NCI-H460 (cell line): ENCODE results near the gene UNC93A. TPM values are rescaled to one million over a fixed set of nuclear protein-coding genes. Genes with fewer than 3 reads are reported as not detected.
"Not testable (repeated sequence)": the region's sequence is repeated elsewhere in the genome, so short reads cannot be mapped to it uniquely, and the experiment has no call there.

Source experiments
- DNase-seq: peaks from one replicate; pipeline ENCODE4 v3.0.0-alpha.2; 2016; ENCODE audit warnings: low read depth; ENCODE audit errors: extremely low read depth
- total RNA-seq: library from RNA; depleted of rRNA; stranded (reverse); fragments of >200 nt; shearing (Covaris generic); gene quantifications from 2 replicates; pipeline ENCODE4 v1.2.3, GENCODE V29; 2014

The UNC93A gene
- total RNA-seq, 1 experiment from 2014 or later: not detected

DNA sequence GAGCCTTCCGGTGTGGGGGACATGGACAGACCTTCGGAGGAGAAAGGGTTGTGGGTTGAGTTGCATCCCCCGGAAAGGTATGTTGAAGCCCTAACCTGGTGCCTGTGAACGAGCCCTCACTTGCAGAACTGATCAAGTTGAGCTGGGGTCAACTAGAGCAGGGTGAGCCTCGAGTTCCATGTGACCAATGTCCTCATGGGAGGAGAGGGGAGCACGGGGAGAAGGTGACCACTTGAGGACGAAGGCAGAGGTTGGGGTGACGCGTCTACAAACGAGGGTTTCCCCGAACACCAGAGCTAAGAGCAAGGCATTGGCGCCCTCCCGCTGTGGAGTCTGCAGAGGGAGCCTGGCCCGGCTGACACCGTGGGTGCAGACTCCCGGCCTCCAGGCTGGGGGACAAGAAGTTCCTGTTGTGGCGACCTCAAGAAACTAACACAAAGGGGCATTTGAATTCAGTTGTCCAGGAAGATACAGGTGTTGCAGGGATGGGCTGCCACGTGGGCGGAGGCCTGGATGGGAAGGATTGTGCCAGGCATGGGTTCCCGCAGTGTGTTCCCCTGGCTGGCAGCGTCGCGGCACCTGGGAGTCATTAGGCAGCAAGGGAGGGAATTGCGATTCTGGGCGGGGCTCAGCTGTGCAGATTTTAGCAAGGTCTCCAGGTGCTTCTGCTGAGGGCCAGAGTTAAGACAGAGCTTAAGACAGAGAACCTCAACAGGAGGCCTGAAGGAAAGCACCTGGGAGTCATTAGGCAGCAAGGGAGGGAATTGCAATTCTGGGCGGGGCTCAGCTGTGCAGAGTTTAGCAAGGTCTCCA, 20.4 kb upstream of the UNC93A start:
- no peak for DNase-seq

DNA sequence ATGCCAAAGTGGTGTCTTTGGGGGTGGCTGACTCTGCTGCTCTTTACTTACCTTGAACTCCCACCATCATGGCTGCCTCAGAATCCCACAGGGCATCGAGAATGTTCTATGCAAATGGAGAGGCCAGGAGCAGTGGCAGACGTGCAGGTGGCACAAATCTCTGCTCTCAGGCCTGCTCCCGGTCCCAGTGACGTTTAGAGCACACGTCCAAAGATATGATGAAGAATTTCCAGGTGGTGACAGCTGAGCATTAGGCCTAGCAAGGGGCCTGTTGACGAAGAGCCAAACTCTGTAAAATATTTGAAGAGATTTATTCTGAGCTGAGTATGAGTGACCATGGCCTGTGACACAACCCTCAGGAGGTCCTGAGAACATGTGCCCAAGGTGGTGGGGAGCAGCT, 19.0 kb upstream of the UNC93A start:
- DNase-seq: no peak

DNA sequence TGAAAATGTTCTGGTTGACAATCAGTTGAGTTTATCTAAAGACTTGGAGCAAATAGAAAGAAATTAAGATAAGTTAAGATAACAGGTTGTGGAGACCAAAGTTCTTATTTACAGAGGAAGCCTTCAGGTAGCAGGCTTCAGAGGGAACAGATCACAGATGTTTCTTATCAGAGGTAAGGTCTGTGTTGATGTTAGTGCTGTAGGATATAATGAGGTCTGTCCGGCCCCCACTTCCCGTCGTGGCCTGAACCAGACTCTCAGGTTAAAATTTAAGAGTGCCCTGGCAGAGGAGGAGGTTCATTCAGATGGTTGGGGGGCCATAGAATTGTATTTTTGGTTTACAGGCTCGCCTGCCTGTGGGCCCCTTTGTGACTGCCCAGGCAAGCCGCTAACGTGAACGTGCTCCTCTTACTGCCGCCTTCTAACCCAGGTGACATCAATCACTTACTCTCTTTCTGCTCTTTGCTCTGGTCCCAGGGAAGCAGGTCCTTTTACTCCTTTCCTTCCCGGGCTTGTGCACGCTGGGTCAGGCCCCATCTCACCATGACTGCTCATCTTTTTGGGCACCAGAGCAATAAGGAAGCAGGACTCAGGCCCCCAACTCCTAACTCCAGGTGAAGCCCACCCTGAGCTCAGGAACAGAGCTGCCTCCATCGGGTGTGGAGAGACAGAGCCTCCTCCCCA, 18.3 kb upstream of the UNC93A start:
- DNase-seq: no peak

DNA sequence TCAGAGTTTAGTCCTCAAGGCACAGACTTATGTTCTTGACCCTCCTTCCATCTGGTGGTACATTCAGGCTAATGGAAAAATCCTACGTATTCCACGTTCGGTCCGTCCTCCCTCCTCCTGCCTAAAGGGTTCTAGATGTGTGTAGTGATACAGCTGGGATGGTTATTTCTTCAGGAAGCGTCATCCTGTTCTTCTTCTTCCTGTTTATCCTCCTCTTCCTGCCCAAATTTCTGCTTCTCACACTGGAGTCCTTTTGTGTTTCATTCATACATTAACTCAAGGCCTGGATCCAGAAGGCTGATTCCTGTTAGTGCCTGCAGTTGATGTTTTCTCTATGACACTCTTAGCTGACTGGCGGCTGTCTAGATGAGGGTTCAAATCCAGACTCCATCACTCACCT, 16.8 kb upstream of the UNC93A start:
- DNase-seq: no peak

DNA sequence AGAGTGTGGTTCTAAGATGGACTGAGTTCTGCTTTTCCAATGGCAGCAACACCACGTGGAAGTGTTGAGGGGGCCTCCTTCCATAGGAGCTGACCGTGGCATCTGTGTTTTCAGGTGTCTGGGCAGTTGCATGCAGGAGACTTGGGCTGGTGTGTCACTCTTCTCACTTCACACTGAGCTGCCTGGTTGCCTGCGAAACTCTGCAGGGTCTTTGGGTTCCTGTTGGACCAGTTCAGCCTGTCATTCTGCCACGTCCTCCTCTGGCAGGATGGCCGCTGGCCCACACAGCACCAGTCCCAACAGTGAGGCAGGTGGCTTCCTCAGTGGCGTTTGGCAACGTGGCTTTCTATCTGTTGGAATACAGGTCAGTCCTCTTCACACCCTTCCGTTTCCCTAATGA, 16.1 kb upstream of the UNC93A start:
- DNase-seq: no peak

DNA sequence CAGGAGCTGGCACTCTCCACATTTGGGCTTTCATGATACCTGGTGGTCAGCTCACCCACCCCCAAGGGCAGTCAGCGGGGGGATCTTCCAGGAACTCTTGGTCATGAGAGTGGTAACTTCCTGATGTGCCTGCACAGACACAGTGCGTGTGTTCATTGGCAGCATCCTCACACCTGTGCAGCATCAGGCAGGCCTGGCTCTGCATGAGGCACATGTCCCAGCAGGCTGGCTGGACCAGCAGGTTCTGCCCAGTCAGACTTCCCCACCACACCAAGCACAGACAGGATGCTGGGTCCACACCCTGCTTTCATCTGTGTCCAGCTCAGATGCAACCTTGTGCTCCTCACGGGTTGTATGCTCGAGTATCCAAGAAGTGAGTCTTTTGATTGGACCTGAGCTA, 15.7 kb upstream of the UNC93A start:
- no peak for DNase-seq

DNA sequence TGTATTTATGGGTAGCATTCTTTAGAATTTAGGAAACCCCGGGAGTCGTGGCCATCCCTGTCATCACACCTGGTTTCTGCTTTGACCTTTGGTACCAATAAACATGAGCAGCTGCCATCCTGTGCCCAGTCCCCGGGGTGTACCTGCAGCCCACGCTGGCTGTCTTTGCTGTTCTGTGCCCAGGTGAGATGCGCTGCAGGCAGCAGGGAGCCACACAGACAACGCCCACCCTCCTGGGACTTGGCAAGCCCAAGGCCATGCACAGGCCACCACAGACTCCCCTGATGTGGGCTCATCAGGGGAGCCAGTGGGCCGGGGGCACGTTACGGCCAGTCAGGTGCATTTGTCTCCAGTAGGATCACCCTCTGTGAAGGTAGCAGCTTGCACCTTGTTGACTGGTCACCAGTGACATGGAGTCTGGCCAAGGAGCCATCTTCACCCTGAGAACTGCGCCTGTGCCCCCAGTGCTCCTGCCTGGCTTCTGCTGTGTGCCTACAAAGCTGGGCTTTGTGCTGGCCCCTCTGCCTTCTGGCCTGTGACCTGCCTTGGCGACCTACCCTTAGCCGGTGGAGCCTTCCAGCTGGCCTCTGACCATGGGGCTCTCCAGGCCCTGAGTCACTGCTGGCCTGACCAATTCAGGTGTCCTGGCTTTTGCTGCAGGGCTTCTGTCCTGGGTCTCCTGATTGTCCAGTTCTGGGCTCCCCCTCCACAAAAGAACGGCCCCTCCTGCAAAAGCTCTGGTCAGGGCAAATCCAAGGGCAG, 14.2 kb upstream of the UNC93A start:
- DNase-seq: no peak

DNA sequence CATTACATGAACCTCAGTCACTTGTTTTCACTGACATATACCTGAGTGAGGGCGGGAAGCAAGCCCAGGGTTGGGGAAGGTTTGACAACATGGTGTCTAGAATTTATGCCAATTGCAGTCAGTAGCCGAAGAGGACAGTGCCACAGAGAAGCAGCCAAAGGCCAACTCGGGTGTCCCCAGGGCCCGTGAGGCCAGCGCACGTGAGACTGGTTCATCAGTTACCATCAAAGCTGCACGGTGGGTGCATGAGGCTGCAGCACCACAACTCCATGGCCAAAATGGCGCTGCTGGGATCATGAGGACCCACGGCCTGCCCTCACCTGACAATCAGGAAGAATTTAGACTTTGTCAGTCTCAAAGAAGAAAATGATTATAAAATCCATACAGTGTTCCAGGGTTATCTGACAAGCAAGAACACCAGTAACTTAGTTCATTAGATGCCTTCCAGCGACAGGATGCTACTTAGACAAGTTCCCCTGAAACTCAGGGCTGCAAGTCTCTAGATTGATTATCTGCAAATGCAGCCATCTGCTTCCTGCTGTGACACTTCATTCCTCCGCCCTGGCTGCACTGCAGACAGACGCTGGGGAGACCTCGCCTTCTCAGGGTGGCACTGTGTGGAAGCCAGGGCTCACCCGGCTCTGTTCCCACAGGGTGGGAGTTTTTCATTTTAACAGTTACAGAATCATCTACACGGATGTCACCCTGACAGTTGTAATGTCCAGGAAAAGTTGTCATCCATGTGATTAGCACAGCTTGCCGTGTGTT, 12.8 kb upstream of the UNC93A start:
- DNase-seq: not testable (repeated sequence)

DNA sequence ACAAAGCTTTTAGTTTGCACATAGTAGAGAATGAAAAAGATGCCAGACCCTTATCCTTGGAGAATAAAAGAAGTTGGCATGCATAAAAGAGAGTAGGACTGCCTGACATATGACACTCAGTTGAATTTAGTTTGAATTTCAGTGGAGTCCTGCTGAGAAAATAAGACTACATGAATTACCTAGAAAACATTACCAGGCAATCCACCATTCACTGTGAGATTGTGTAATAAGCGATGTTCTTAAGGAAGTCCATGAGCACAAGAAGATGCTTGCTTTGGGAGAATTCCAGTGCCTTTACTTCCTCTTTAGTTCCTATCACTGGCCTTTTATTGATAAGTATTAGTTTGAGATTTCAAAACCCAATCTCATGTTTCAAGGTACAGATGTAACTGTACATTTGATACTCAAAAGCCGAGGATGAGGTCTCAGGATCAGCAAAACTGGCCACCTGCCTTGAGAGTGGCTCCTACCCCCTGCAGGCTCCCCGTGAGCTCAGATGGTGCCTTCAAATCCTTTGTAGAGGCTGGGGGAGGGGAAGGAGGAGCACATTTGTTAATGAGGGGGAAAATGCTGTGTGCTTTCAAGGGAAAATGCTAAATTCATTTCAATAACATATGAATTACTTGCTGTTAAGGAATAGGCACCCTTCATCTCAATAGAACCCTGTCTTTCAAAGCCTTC, 11.2 kb upstream of the UNC93A start:
- DNase-seq: no peak

DNA sequence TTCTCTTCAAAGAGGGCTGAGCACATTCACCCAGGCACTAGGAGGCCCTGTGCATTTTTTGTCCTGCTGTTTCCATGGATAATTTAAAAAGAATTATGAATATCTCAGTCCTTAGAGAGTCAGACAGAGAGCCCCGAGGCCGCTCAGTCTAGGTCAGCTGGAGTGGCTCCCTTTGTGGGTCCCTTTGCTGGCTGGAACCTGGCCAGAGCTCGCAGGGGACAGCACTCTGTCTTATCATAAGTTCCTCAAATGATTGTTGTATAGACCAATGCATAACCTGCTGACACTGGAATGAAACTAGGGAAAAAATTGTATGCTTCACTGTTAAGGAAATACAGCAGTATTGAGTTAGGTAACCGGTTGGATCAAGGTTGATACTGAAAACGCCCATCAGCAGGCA, 10.6 kb upstream of the UNC93A start:
- not testable (repeated sequence) for DNase-seq

DNA sequence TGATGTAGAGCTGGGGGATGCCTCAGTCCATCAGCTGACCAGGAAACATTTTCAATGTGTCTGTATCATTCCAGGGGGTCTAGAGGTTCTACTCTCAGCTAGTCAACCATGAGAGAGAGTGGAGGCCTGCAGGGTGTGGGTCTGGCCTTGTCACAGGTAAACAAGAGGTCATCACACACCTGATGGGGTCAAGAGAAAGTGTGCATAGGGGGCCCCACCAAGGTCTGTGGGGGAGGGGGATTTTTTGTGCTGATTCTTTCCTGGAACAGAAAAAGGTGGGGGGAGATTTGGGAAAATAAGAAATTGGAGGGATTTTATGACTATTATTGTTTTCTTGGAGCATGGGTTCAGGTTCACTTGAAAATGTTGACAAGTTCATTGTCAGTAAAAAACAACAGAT, 8.9 kb upstream of the UNC93A start:
- DNase-seq: no peak

DNA sequence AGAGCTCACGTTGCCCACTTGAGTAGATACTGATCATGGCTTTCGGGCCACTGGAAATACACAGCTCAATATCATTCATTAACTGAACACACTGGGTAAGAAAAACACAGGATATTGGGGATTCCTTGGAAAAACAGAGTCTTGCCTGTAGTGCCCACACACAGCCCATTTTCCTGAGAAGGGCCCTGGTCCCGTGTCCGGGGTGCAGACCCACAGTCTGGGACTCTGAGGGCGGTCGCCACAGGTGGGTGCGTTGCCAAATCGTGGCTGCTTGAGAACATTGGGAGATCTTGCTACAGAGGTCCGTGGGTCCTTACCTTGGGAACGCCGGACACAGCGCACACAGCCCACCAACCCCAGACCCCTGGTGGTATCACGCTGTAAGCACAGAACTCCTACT, 6.5 kb upstream of the UNC93A start:
- DNase-seq: not testable (repeated sequence)

DNA sequence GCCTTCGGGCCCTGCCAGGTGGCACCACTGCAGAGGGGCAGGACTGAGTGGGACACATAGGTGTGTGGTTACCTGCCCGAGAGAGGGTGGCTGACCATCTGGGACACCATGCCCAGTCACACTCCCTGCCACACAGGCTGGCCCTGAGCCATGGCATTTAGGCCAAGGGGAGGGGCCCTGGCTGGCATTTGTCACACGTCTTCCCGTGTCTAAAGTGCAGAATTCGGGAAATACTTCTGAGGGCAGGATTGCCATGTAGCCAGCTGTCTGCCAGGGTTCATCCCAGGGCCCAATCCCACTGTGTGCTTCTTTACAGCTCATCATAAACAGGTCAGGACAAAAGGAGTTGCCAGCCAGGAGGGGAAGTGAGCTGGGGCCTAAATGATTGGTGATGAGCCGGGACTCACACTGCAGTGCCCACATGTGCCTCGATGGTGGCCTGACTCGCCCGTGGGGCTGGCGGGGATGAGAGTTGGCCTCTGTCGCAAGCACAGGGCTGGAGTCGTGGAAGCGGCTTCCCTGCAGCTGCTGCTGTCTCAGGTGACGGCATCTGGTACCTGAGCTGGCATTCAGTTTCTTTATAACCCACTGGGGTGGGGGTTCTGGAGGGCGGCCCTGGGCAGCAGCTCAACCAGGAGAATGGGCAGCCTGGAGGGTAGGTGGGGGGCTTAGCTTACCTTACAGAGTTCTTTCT, 5.9 kb upstream of the UNC93A start:
- DNase-seq: no peak

DNA sequence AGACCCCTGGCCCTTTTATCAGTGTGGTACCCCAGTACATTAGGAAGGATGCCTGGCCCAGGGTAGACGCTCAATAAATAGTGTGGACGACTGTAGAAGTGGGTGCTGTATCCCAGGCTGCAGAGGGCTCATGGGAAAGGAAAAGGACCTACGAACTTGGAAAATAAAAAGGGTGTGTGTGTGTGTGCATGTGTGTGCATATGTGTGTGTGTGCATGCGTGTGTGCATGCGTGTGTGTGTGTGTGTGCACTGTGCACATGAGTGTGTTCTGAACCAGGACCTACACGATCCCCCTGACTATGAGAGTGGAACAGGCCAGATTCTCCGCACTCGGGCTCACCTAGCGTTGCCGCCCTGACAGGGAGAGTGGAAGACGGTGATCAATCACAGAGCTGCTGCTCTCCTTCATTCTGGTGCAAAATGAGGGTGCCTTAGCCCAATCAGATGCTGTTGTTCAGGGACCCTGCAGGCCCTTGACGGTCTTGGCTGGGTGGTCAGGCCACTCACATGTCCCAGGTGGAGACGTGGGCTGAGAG, 3.5 kb upstream of the UNC93A start:
- DNase-seq: no peak

DNA sequence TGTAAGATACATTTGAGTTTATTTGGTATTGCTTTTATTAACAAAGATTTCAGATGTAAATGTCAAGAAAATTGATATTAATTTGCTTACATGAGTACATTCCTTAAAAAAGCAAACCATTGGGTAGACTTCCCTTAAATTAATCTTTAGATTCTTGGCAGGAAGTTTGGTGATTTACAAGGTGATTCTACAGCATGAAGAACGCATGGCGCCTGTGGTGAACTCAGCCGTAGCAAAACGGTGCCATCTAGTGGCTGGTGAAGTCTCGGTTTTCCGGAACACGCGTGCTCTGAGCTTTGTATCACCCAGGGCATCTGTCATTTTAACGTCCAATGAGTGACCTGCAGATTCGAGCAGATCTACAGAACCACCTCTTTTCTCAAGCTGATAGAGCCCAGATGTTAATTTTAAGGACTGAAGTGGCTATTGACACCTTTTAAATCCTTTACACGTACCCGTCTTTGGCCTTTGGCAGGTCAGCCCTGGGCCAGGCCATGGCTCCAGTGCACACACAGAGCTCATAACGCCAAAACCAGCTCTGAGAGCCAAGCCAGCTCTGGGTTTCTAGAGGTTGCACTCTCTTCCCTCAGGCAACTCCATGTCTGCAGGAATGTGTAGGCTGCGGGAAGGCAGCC, 2.4 kb upstream of the UNC93A start:
- DNase-seq: peak; percentile 3

DNA sequence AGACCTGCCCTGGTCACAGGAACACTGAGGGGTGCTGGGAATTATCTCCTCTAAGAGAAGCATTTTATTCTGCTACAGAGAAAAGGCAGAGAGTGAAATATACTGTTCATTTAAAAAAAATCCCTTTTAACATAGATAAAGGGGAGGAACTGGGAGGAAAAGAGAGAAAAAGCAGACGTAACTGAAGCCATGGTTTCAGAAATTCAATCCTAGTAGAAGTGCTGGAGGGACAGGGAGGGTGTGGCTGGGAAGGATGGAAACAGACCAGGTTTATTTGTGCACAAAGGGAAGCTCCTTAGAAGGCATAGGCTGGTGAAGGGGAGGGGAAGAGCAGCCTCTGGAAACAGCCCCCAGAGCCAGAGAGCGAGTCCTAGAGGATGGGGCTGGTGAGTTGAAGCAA, 1.8 kb upstream of the UNC93A start:
- DNase-seq: not testable (repeated sequence)

DNA sequence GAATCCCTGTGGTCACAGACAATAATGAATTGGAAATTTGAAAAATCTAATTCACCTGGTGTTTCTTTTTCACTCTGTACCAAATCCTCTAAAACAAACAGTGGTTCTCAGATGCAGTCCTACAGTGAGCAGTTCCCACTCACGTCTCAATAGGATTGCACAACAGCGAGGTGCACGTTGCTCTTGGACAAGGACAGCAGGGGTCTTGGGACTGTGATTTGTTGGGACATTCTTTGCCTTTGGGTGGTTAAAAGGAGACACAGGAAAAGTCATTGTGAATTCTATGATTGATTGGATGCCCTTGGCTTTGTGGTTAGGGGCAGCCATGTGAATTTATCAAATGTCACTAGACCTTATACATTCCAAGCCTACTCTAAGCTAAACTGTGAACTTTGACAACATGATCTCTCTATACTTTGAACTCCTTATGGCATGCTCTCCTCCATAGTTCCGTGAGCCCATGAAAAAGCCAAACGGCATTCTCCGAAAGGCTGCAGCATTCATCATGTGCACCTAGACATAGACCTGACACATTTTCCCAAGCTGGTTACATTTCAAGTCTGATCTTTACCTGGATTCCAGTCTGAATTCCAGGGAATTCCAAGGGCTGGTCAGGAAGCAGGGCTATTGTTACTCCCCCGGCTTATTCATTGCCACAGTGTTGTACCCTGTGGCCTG, 647 bp downstream of the UNC93A start:
- no peak for DNase-seq
